CD14-positive monocyte (primary cell): ENCODE data around the gene NEDD4L. TPM values are rescaled to one million over a fixed set of nuclear protein-coding genes. Genes with fewer than 3 reads are reported as not detected.

Experiments
- DNase-seq, 3 donors: peaks; one replicate each; pipeline ENCODE4 v3.0.0-alpha.2; 2011 to 2022
- H2AFZ ChIP-seq: 2 replicates; pipeline ENCODE4 v1.6.0; 2012; ENCODE audit warnings: mild to moderate bottlenecking, low read depth, low read length, inconsistent platforms; ENCODE audit not compliant: insufficient read depth, poor library complexity, severe bottlenecking
- H3K27ac ChIP-seq, 2 donors: 1 replicate in 1 of 2; 2 replicates in 1 of 2; pipeline ENCODE4 v1.5.1; 2012 to 2013; ENCODE audit warnings: low read length in 2 of 2, control low read depth in 1 of 2, inconsistent platforms in 1 of 2, low read depth in 1 of 2, mild to moderate bottlenecking in 1 of 2
- H3K27me3 ChIP-seq, 2 donors: one replicate each; pipeline versions ENCODE4 v1.6.0 to v1.6.1; 2011 to 2013; ENCODE audit warnings: low read length in 2 of 2; ENCODE audit not compliant: control insufficient read depth in 2 of 2, insufficient read depth in 2 of 2
- H3K36me3 ChIP-seq, 2 donors: replicated peaks in 1 of 2; 1 replicate in 1 of 2; 2 replicates in 1 of 2; pipeline versions ENCODE4 v1.5.1 to v1.6.1; 2012 to 2013; ENCODE audit warnings: low read length in 2 of 2, control low read depth in 1 of 2, inconsistent platforms in 1 of 2, mild to moderate bottlenecking in 1 of 2; ENCODE audit not compliant: insufficient read depth in 2 of 2, control insufficient read depth in 1 of 2
- H3K4me1 ChIP-seq, 2 donors: 1 replicate in 1 of 2; 2 replicates in 1 of 2; pipeline versions ENCODE4 v1.5.1 to v1.6.1; 2012 to 2013; ENCODE audit warnings: low read length in 2 of 2, control low read depth in 1 of 2, inconsistent platforms in 1 of 2, mild to moderate bottlenecking in 1 of 2, moderate library complexity in 1 of 2; ENCODE audit not compliant: insufficient read depth in 2 of 2, control insufficient read depth in 1 of 2
- H3K4me2 ChIP-seq: replicated peaks from 2 replicates; pipeline ENCODE3; 2012; ENCODE audit warnings: low read length, moderate library complexity, mild to moderate bottlenecking; ENCODE audit not compliant: poor library complexity, severe bottlenecking; ENCODE audit errors: extremely low read depth
- H3K4me3 ChIP-seq, 3 experiments: fragments of 200-600 bp in 1 of 3; sonication (generic) in 1 of 3; replicated peaks in 1 of 3; 1 replicate in 2 of 3; 2 replicates in 1 of 3; pipeline ENCODE4 v1.5.1; 2011 to 2013; ENCODE audit warnings: low read length in 3 of 3, mild to moderate bottlenecking in 3 of 3, control low read depth in 2 of 3, low read depth in 2 of 3, inconsistent platforms in 1 of 3, moderate library complexity in 1 of 3
- H3K79me2 ChIP-seq: 2 replicates; pipeline ENCODE4 v1.6.0; 2012; ENCODE audit warnings: mild to moderate bottlenecking, control low read depth, inconsistent platforms, low read length, moderate library complexity; ENCODE audit not compliant: insufficient read depth
- H3K9ac ChIP-seq: 2 replicates; pipeline ENCODE4 v1.6.0; 2017; ENCODE audit warnings: low read length, mild to moderate bottlenecking; ENCODE audit not compliant: insufficient read depth, poor library complexity, severe bottlenecking
- H3K9me3 ChIP-seq, 2 donors: replicated peaks in 1 of 2; 1 replicate in 1 of 2; 2 replicates in 1 of 2; pipeline versions ENCODE4 v1.5.1 to v1.6.1; 2012 to 2013; ENCODE audit warnings: low read length in 2 of 2, control low read depth in 1 of 2; ENCODE audit not compliant: control insufficient read depth in 1 of 2, insufficient read depth in 1 of 2
- H4K20me1 ChIP-seq: 2 replicates; pipeline ENCODE4 v1.6.0; 2012; ENCODE audit warnings: mild to moderate bottlenecking, low read length, control low read depth, moderate library complexity; ENCODE audit not compliant: insufficient read depth
- H3K27ac Mint-ChIP-seq, 7 donors: one replicate each; pipeline ENCODE4 v1.8.0; 2020; ENCODE audit warnings: mild to moderate bottlenecking in 7 of 7, mixed read lengths in 7 of 7, moderate library complexity in 6 of 7, inconsistent platforms in 2 of 7
- H3K27me3 Mint-ChIP-seq, 3 donors: one replicate each; pipeline ENCODE4 v1.8.0; 2021 to 2022; ENCODE audit warnings: low read depth in 3 of 3, mild to moderate bottlenecking in 3 of 3, mixed read lengths in 3 of 3, moderate library complexity in 3 of 3, inconsistent platforms in 1 of 3
- H3K36me3 Mint-ChIP-seq, 2 donors: one replicate each; pipeline ENCODE4 v1.8.0; 2020; ENCODE audit warnings: mixed read lengths in 2 of 2, inconsistent platforms in 1 of 2, mild to moderate bottlenecking in 1 of 2
- H3K4me1 Mint-ChIP-seq: one replicate; pipeline ENCODE4 v1.8.0; 2020; ENCODE audit warnings: mild to moderate bottlenecking, mixed read lengths
- H3K4me3 Mint-ChIP-seq, 2 donors: one replicate each; pipeline ENCODE4 v1.8.0; 2020; ENCODE audit warnings: mild to moderate bottlenecking in 2 of 2, mixed read lengths in 2 of 2, moderate library complexity in 1 of 2
- H3K9me3 Mint-ChIP-seq, 7 donors: one replicate each; pipeline ENCODE4 v1.8.0; 2020 to 2022; ENCODE audit warnings: mixed read lengths in 7 of 7, mild to moderate bottlenecking in 6 of 7, moderate library complexity in 6 of 7, inconsistent platforms in 2 of 7
- WGBS: methylation state at CpG from one replicate; pipeline ENCODE4 v1.1.5; 2013; ENCODE audit warnings: missing lambda C conversion rate; ENCODE audit not compliant: insufficient coverage; 5-methylcytosine and 5-hydroxymethylcytosine counted together
- intact Hi-C, 2 donors: fragments of 100-400 bp; cut with micrococcal nuclease; formaldehyde crosslinking; loops; one replicate each; pipeline versions ENCODE4 v1.15.0 to v1.15.1; 2023
- polyA plus RNA-seq, 3 donors: library from polyadenylated mRNA; depleted of rRNA in 1 of 3; unstranded in 2 of 3; stranded (reverse) in 1 of 3; fragments of 300-500 nt in 2 of 3; fragments of >200 nt in 1 of 3; fragmentation: Illumina TruSeq in 2 of 3; gene quantifications; 1 replicate in 2 of 3; 2 replicates in 1 of 3; pipeline ENCODE4 v1.2.3, GENCODE V29; 2012 to 2021
- TF ChIP-seq, protein P1 (sequence below): fragments of 200-600 bp; IDR thresholded peaks from one replicate; pipeline ENCODE4 v1.8.0; 2022; ENCODE audit warnings: antibody characterized with exemption, mild to moderate bottlenecking

NEDD4L gene
- polyA plus RNA-seq, 3 donors = 2.5 to 5.2 (median 4.5) TPM

GRCh38 chr18:58275176-58275575 is 231.2 kb downstream of the NEDD4L start:
- TF ChIP-seq, protein P1, sequence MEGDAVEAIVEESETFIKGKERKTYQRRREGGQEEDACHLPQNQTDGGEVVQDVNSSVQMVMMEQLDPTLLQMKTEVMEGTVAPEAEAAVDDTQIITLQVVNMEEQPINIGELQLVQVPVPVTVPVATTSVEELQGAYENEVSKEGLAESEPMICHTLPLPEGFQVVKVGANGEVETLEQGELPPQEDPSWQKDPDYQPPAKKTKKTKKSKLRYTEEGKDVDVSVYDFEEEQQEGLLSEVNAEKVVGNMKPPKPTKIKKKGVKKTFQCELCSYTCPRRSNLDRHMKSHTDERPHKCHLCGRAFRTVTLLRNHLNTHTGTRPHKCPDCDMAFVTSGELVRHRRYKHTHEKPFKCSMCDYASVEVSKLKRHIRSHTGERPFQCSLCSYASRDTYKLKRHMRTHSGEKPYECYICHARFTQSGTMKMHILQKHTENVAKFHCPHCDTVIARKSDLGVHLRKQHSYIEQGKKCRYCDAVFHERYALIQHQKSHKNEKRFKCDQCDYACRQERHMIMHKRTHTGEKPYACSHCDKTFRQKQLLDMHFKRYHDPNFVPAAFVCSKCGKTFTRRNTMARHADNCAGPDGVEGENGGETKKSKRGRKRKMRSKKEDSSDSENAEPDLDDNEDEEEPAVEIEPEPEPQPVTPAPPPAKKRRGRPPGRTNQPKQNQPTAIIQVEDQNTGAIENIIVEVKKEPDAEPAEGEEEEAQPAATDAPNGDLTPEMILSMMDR = no peak
- H3K36me3 ChIP-seq = no peaks in the 10 kb centered on the region
- Mint-ChIP-seq H3K27ac (no peak overlapping the region), H3K36me3 (no peaks in the 10 kb centered on the region), H3K9me3 (peaks cover 0 to 5% (median 0%) of the 10 kb centered on the region in 7 donors), H3K4me3 (no peak overlapping the region), H3K27me3 (peaks cover 1 to 3% (median 3%) of the 10 kb centered on the region in 3 donors), H3K4me1 (no peaks in the 10 kb centered on the region)
- no CpG with 5 or more reads among the region's 1 CpG for WGBS
- H3K9ac ChIP-seq = no peak overlapping the region
- H3K4me3 ChIP-seq = no peak overlapping the region
- no peak overlapping the region for H3K4me2 ChIP-seq
- DNase-seq = no peak
- H3K79me2 ChIP-seq = no peaks in the 10 kb centered on the region
- no peak overlapping the region for H3K27ac ChIP-seq
- no peak overlapping the region for H2AFZ ChIP-seq
- intact Hi-C loops = no loop called here
- H3K9me3 ChIP-seq = no peaks in the 10 kb centered on the region
- no peaks in the 10 kb centered on the region for H3K27me3 ChIP-seq
- H3K4me1 ChIP-seq = no peaks in the 10 kb centered on the region
- H4K20me1 ChIP-seq = no peaks in the 10 kb centered on the region

DNA sequence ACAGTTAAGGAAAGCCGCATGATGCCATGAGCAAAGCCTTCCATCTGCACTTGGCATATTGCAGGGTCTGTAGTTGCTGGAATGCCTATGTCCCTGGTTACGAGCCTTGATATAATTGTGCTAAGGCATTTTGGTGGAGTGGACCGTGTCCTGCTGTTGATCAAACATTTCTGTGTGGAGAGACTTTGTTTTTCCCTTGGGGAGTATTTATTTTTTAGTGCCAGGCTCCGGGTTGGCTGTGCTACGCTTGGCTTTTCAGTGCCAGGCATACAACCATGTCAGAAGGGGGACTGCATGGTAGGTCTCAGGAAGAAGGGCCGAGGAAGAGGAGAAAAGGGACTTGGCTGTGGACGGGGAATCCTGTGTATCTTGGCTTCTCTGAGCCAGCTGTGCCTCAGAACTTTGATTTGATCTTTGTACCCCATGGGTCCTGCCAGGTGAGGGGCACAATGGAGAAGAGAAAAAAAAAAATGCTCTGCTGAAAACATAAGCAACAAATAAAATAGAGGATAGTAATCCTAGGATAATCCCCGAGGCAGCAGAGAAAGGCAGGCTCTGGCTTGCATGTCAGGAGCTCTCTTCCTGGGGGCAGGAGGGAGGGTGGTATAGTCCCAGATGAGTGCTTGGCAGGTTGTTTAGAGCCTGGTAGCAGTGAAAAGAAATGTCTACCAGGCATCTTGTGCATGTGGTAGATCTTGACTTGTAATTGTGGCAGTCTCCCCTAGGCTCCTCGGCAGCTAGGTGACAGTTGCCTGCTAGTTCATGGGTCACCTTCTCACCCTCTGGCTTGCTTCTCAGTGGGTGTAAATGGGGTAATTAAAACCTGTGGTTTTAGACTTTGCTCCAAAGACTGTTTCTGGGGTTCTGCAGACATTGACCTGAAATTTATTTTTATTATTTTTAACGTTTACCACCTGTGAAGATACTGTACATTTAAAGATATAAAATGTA is 233.0 kb downstream of the NEDD4L start:
- TF ChIP-seq, protein P1 = no peak
- Mint-ChIP-seq H3K36me3 (no peaks in the 10 kb centered on the region), H3K4me1 (no peaks in the 10 kb centered on the region), H3K27me3 (peaks cover 2 to 4% (median 3%) of the 10 kb centered on the region in 3 donors), H3K9me3 (peaks cover 0 to 7% (median 0%) of the 10 kb centered on the region in 7 donors), H3K4me3 (no peak overlapping the region), H3K27ac (no peak overlapping the region)
- no peak overlapping the region for H3K4me2 ChIP-seq
- no peaks in the 10 kb centered on the region for H3K27me3 ChIP-seq
- H3K27ac ChIP-seq = no peak overlapping the region
- no peaks in the 10 kb centered on the region for H3K9me3 ChIP-seq
- DNase-seq = no peak
- no peak overlapping the region for H3K9ac ChIP-seq
- intact Hi-C loops = no loop called here
- no peak overlapping the region for H3K4me3 ChIP-seq
- H2AFZ ChIP-seq = no peak overlapping the region
- no peaks in the 10 kb centered on the region for H3K79me2 ChIP-seq
- no peaks in the 10 kb centered on the region for H3K36me3 ChIP-seq
- H3K4me1 ChIP-seq = no peaks in the 10 kb centered on the region
- no peaks in the 10 kb centered on the region for H4K20me1 ChIP-seq
- 97% methylated on average over 8 of the region's 10 CpGs for WGBS
